GM12878 (cell line): ENCODE data around the gene DRP2.

Source experiments
- JUNB ChIP-seq: IDR thresholded peaks from 2 replicates; pipeline ENCODE4 v1.6.1; 2016; ENCODE audit warnings: antibody characterized with exemption, mild to moderate bottlenecking
- MYC ChIP-seq: IDR thresholded peaks from 2 replicates; pipeline ENCODE4 v1.6.1; 2011; ENCODE audit warnings: mild to moderate bottlenecking, low read length, moderate library complexity, inconsistent platforms; ENCODE audit not compliant: insufficient read depth, insufficient replicate concordance, insufficient read length, severe bottlenecking
- RBBP5 ChIP-seq: fragments of 200-600 bp; sonication (generic); conservative IDR thresholded peaks from 2 replicates; pipeline ENCODE4 v1.6.1; 2016
- ZNF384 ChIP-seq: IDR thresholded peaks from 2 replicates; pipeline ENCODE4 v1.6.1; 2012; ENCODE audit warnings: low read depth, mild to moderate bottlenecking, low read length, improper control_type of control experiment, borderline replicate concordance
- TF ChIP-seq, protein P1 (sequence below), 3 experiments: IDR thresholded peaks in 2 of 3; conservative IDR thresholded peaks in 1 of 3; 2 replicates each; pipeline ENCODE4 v1.5.1; 2011; ENCODE audit warnings: low read depth in 3 of 3, low read length in 3 of 3, mild to moderate bottlenecking in 3 of 3, control low read depth in 2 of 3, moderate library complexity in 2 of 3, inconsistent platforms in 1 of 3, mixed read lengths in 1 of 3; ENCODE audit not compliant: control insufficient read depth in 2 of 3, insufficient read depth in 1 of 3; ENCODE audit errors: extremely low read depth in 1 of 3

DNA sequence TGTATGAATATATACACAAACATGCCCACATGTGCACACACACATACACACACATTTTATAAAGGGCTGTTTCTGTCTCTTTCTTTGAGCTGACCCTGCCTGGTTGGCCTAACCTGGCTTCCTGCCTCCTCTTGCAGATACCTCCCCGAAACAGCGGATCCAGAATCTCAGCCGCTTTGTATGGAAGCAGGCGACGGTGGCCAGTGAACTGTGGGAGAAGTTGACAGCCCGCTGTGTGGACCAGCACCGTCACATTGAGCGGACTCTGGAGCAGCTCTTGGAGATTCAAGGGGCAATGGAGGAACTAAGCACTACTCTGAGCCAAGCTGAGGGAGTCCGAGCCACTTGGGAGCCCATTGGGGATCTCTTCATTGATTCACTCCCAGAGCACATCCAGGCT is 21.9 kb downstream of the DRP2 start:
- no peak for TF ChIP-seq RBBP5
- TF ChIP-seq JUNB: no peak
- TF ChIP-seq, protein P1, sequence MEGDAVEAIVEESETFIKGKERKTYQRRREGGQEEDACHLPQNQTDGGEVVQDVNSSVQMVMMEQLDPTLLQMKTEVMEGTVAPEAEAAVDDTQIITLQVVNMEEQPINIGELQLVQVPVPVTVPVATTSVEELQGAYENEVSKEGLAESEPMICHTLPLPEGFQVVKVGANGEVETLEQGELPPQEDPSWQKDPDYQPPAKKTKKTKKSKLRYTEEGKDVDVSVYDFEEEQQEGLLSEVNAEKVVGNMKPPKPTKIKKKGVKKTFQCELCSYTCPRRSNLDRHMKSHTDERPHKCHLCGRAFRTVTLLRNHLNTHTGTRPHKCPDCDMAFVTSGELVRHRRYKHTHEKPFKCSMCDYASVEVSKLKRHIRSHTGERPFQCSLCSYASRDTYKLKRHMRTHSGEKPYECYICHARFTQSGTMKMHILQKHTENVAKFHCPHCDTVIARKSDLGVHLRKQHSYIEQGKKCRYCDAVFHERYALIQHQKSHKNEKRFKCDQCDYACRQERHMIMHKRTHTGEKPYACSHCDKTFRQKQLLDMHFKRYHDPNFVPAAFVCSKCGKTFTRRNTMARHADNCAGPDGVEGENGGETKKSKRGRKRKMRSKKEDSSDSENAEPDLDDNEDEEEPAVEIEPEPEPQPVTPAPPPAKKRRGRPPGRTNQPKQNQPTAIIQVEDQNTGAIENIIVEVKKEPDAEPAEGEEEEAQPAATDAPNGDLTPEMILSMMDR (IDR thresholded peaks at IDR 0.05 in 2 of 3, conservative IDR thresholded peaks at IDR 0.05 in 1 of 3; ENCODE audit: control insufficient read depth in 2 of 3, extremely low read depth in 1 of 3, insufficient read depth in 1 of 3, low read depth in 3 of 3, low read length in 3 of 3): no peak
- no peak for TF ChIP-seq ZNF384
- no peak for TF ChIP-seq MYC
